ENCODE results near the gene PDZD4. TPM values are rescaled to one million over a fixed set of nuclear protein-coding genes. Genes with fewer than 3 reads are reported as not detected.

The PDZD4 gene
- total RNA-seq, 4 donors from 2014 or later: 0.65 to 1.3 (median 0.80) TPM

GRCh38 chrX:153870791-153871360 lies 40.5 kb upstream of the PDZD4 start:
- TF ChIP-seq CTCF (IDR thresholded peaks at IDR 0.05; ENCODE audit: low read depth): no peak

GRCh38 chrX:153870288-153870690 lies 39.9 kb upstream of the PDZD4 start:
- TF ChIP-seq CTCF (IDR thresholded peaks at IDR 0.05; ENCODE audit: low read depth): no peak

GRCh38 chrX:153869473-153870287 lies 39.3 kb upstream of the PDZD4 start:
- TF ChIP-seq CTCF (IDR thresholded peaks at IDR 0.05; ENCODE audit: low read depth): no peak

- no peak for TF ChIP-seq CTCF (IDR thresholded peaks at IDR 0.05; ENCODE audit: low read depth)
These were observed 38.5 kb upstream of the PDZD4 start for GRCh38 chrX:153868576-153869472.

- no peak for TF ChIP-seq CTCF (IDR thresholded peaks at IDR 0.05; ENCODE audit: low read depth)
These were observed 37.3 kb upstream of the PDZD4 start for GRCh38 chrX:153867671-153868070.

GRCh38 chrX:153867139-153867538 lies 36.8 kb upstream of the PDZD4 start:
- TF ChIP-seq CTCF (IDR thresholded peaks at IDR 0.05; ENCODE audit: low read depth): no peak

Data from subcutaneous adipose tissue (tissue), 4 donors.